CD14-positive monocyte (primary cell): Measurements from ENCODE around the gene CNOT6. TPM values are rescaled to one million over a fixed set of nuclear protein-coding genes. Genes with fewer than 3 reads are reported as not detected.
A peak's percentile ranks its signal among the peaks of the same experiment; 100 is the strongest.

Source experiments
- DNase-seq, 3 donors: peaks; one replicate each; pipeline ENCODE4 v3.0.0-alpha.2; 2011 to 2022
- H2AFZ ChIP-seq: 2 replicates; pipeline ENCODE4 v1.6.0; 2012; ENCODE audit warnings: mild to moderate bottlenecking, low read depth, low read length, inconsistent platforms; ENCODE audit not compliant: insufficient read depth, poor library complexity, severe bottlenecking
- H3K27ac ChIP-seq, 2 donors: 1 replicate in 1 of 2; 2 replicates in 1 of 2; pipeline ENCODE4 v1.5.1; 2012 to 2013; ENCODE audit warnings: low read length in 2 of 2, control low read depth in 1 of 2, inconsistent platforms in 1 of 2, low read depth in 1 of 2, mild to moderate bottlenecking in 1 of 2
- H3K27me3 ChIP-seq, 2 donors: one replicate each; pipeline versions ENCODE4 v1.6.0 to v1.6.1; 2011 to 2013; ENCODE audit warnings: low read length in 2 of 2; ENCODE audit not compliant: control insufficient read depth in 2 of 2, insufficient read depth in 2 of 2
- H3K36me3 ChIP-seq, 2 donors: replicated peaks in 1 of 2; 1 replicate in 1 of 2; 2 replicates in 1 of 2; pipeline versions ENCODE4 v1.5.1 to v1.6.1; 2012 to 2013; ENCODE audit warnings: low read length in 2 of 2, control low read depth in 1 of 2, inconsistent platforms in 1 of 2, mild to moderate bottlenecking in 1 of 2; ENCODE audit not compliant: insufficient read depth in 2 of 2, control insufficient read depth in 1 of 2
- H3K4me1 ChIP-seq, 2 donors: 1 replicate in 1 of 2; 2 replicates in 1 of 2; pipeline versions ENCODE4 v1.5.1 to v1.6.1; 2012 to 2013; ENCODE audit warnings: low read length in 2 of 2, control low read depth in 1 of 2, inconsistent platforms in 1 of 2, mild to moderate bottlenecking in 1 of 2, moderate library complexity in 1 of 2; ENCODE audit not compliant: insufficient read depth in 2 of 2, control insufficient read depth in 1 of 2
- H3K4me2 ChIP-seq: replicated peaks from 2 replicates; pipeline ENCODE3; 2012; ENCODE audit warnings: low read length, moderate library complexity, mild to moderate bottlenecking; ENCODE audit not compliant: poor library complexity, severe bottlenecking; ENCODE audit errors: extremely low read depth
- H3K4me3 ChIP-seq, 3 experiments: fragments of 200-600 bp in 1 of 3; sonication (generic) in 1 of 3; replicated peaks in 1 of 3; 1 replicate in 2 of 3; 2 replicates in 1 of 3; pipeline ENCODE4 v1.5.1; 2011 to 2013; ENCODE audit warnings: low read length in 3 of 3, mild to moderate bottlenecking in 3 of 3, control low read depth in 2 of 3, low read depth in 2 of 3, inconsistent platforms in 1 of 3, moderate library complexity in 1 of 3
- H3K79me2 ChIP-seq: 2 replicates; pipeline ENCODE4 v1.6.0; 2012; ENCODE audit warnings: mild to moderate bottlenecking, control low read depth, inconsistent platforms, low read length, moderate library complexity; ENCODE audit not compliant: insufficient read depth
- H3K9ac ChIP-seq: 2 replicates; pipeline ENCODE4 v1.6.0; 2017; ENCODE audit warnings: low read length, mild to moderate bottlenecking; ENCODE audit not compliant: insufficient read depth, poor library complexity, severe bottlenecking
- H3K9me3 ChIP-seq, 2 donors: replicated peaks in 1 of 2; 1 replicate in 1 of 2; 2 replicates in 1 of 2; pipeline versions ENCODE4 v1.5.1 to v1.6.1; 2012 to 2013; ENCODE audit warnings: low read length in 2 of 2, control low read depth in 1 of 2; ENCODE audit not compliant: control insufficient read depth in 1 of 2, insufficient read depth in 1 of 2
- H4K20me1 ChIP-seq: 2 replicates; pipeline ENCODE4 v1.6.0; 2012; ENCODE audit warnings: mild to moderate bottlenecking, low read length, control low read depth, moderate library complexity; ENCODE audit not compliant: insufficient read depth
- H3K27ac Mint-ChIP-seq, 7 donors: one replicate each; pipeline ENCODE4 v1.8.0; 2020; ENCODE audit warnings: mild to moderate bottlenecking in 7 of 7, mixed read lengths in 7 of 7, moderate library complexity in 6 of 7, inconsistent platforms in 2 of 7
- H3K27me3 Mint-ChIP-seq, 3 donors: one replicate each; pipeline ENCODE4 v1.8.0; 2021 to 2022; ENCODE audit warnings: low read depth in 3 of 3, mild to moderate bottlenecking in 3 of 3, mixed read lengths in 3 of 3, moderate library complexity in 3 of 3, inconsistent platforms in 1 of 3
- H3K36me3 Mint-ChIP-seq, 2 donors: one replicate each; pipeline ENCODE4 v1.8.0; 2020; ENCODE audit warnings: mixed read lengths in 2 of 2, inconsistent platforms in 1 of 2, mild to moderate bottlenecking in 1 of 2
- H3K4me1 Mint-ChIP-seq: one replicate; pipeline ENCODE4 v1.8.0; 2020; ENCODE audit warnings: mild to moderate bottlenecking, mixed read lengths
- H3K4me3 Mint-ChIP-seq, 2 donors: one replicate each; pipeline ENCODE4 v1.8.0; 2020; ENCODE audit warnings: mild to moderate bottlenecking in 2 of 2, mixed read lengths in 2 of 2, moderate library complexity in 1 of 2
- H3K9me3 Mint-ChIP-seq, 7 donors: one replicate each; pipeline ENCODE4 v1.8.0; 2020 to 2022; ENCODE audit warnings: mixed read lengths in 7 of 7, mild to moderate bottlenecking in 6 of 7, moderate library complexity in 6 of 7, inconsistent platforms in 2 of 7
- CTCF ChIP-seq: fragments of 200-600 bp; IDR thresholded peaks from one replicate; pipeline ENCODE4 v1.8.0; 2022; ENCODE audit warnings: antibody characterized with exemption, mild to moderate bottlenecking
- WGBS: methylation state at CpG from one replicate; pipeline ENCODE4 v1.1.5; 2013; ENCODE audit warnings: missing lambda C conversion rate; ENCODE audit not compliant: insufficient coverage; 5-methylcytosine and 5-hydroxymethylcytosine counted together
- intact Hi-C, 2 donors: fragments of 100-400 bp; cut with micrococcal nuclease; formaldehyde crosslinking; loops; one replicate each; pipeline versions ENCODE4 v1.15.0 to v1.15.1; 2023
- polyA plus RNA-seq, 3 donors: library from polyadenylated mRNA; depleted of rRNA in 1 of 3; unstranded in 2 of 3; stranded (reverse) in 1 of 3; fragments of 300-500 nt in 2 of 3; fragments of >200 nt in 1 of 3; fragmentation: Illumina TruSeq in 2 of 3; gene quantifications; 1 replicate in 2 of 3; 2 replicates in 1 of 3; pipeline ENCODE4 v1.2.3, GENCODE V29; 2012 to 2021

CNOT6 gene
- polyA plus RNA-seq, 3 donors: 4.8 to 9.5 (median 7.7) TPM

DNA sequence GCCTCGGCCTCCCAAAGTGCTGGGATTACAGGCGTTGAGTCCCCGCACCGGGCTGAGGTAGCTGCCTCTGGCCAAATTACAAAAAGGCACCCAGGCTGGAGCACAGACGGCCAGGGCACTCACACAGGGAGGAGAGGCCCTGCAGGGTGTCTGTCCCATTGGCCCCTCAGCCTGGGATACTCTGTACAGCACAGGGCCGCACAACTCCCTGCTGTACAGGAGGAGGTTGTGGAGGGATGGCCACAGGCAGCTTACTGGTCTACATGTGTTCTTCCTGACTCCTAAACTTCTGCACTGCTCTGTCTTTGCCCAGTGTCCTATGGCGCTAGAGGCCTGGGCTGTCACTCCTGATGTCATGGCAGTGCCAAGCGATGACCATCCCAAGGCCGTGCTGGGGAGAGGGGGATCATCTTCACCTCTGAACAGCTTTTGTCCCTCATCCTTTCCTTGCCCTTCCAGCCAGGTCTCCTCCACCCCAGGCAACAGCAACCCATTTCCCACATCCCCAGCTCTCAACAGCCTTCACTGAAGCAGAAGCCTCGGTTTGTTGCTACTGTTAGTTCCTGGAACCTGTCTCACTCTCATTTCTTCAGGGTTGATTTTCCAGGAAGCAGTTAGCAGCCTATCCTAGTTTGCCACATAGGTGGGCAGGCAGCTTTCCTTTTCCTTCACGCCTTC lies 1.8 kb upstream of the CNOT6 start:
- H3K4me1 ChIP-seq: peaks cover 18 to 20% of the 10 kb centered on the region in 2 donors
- WGBS: 96% methylated on average over 8 of the region's 11 CpGs
- peaks cover 30% of the 10 kb centered on the region for H3K79me2 ChIP-seq
- intact Hi-C loops: loop anchor here (10.0 kb wide), 2 partner anchors 198 to 752 kb away; partner anchors contain the start of genes MAPK9 (in 2 of the 2) and RACK1 (in 1 of the 2)
- no peaks in the 10 kb centered on the region for H3K27me3 ChIP-seq
- H3K27me3 Mint-ChIP-seq: no peaks in the 10 kb centered on the region
- peaks cover 20% of the 10 kb centered on the region for H4K20me1 ChIP-seq
- H3K27ac ChIP-seq: no peak overlapping the region
- no peak overlapping the region for H3K9ac ChIP-seq
- peaks cover 22% of the 10 kb centered on the region for H3K4me1 Mint-ChIP-seq
- H3K4me3 ChIP-seq: no peak overlapping the region
- H3K4me2 ChIP-seq: no peak overlapping the region
- H3K36me3 Mint-ChIP-seq: peaks cover 3 to 7% of the 10 kb centered on the region in 2 donors
- H3K9me3 Mint-ChIP-seq: peaks cover 0 to 2% (median 0%) of the 10 kb centered on the region in 7 donors
- no peak for TF ChIP-seq CTCF
- no peak for DNase-seq
- H3K27ac Mint-ChIP-seq: peak overlapping the region in 1 of 7 donors; percentile 35
- no peaks in the 10 kb centered on the region for H3K9me3 ChIP-seq
- H3K36me3 ChIP-seq: peaks cover 0 to 12% of the 10 kb centered on the region in 2 donors
- no peak overlapping the region for H2AFZ ChIP-seq
- H3K4me3 Mint-ChIP-seq: no peak overlapping the region

DNA sequence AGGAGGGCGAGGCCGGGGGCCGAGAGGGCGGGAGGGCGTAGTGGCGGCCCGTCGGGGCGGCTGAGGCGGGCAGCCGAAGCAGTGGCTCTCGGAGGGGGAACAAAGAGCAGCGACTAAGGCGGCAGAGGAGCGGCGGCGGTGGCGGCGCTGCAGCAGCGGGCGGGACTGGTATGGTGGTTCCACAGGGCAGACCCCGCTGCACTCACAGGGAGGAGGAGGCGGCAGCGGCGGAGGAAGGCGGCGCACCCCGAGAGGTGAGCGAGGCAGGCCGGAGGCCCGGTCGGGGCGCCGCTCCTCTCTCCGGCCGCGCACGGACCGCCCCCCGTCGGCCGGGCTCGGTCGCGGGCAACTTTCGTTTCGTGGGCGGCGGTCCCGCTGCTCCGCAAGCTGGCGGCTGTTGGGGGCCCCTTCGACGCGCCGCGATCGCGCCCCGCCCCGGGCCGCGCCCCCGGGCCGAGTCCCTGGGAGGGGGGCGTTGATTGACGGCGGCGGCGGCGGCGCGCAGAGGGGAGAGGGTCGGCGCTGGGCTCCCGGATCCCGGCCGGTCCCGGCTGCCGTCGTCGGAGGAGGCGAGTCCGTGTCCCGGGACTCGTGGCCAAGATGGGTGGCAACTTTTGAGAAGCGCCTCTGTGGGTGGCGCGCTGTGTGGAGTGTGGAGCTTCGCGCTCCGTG lies 467 bp downstream of the CNOT6 start:
- peaks cover 28% of the 10 kb centered on the region for H3K4me1 Mint-ChIP-seq
- Histone ChIP-seq H3K4me1 (peaks cover 18 to 20% of the 10 kb centered on the region in 2 donors), H3K4me2 (peak overlapping the region; percentile 90), H3K27ac (peak overlapping the region; percentile 66 to 84), H3K9me3 (no peaks in the 10 kb centered on the region), H3K9ac (peak overlapping the region; percentile 94), H3K79me2 (peaks cover 52% of the 10 kb centered on the region), H3K36me3 (peaks cover 0 to 19% of the 10 kb centered on the region in 2 donors), H3K4me3 (peak overlapping the region; percentile 59 to 89 (median 83)), H3K27me3 (no peaks in the 10 kb centered on the region), H4K20me1 (peaks cover 43% of the 10 kb centered on the region), H2AFZ (peak overlapping the region; percentile 86)
- peak overlapping the region; percentile 88 to 95 for H3K4me3 Mint-ChIP-seq
- TF ChIP-seq CTCF: no peak
- intact Hi-C loops: loop anchor here (10.0 kb wide), 2 partner anchors 200 to 750 kb away; partner anchors contain the start of genes MAPK9 (in 2 of the 2) and RACK1 (in 1 of the 2)
- peaks cover 0 to 2% (median 0%) of the 10 kb centered on the region in 7 donors for H3K9me3 Mint-ChIP-seq
- H3K27ac Mint-ChIP-seq: peak overlapping the region; percentile 78 to 91 (median 90)
- WGBS: under 1% methylated on average over 77 of the region's 92 CpGs
- H3K36me3 Mint-ChIP-seq: peaks cover 3 to 15% of the 10 kb centered on the region in 2 donors
- DNase-seq: peak in 2 of 3 donors; percentile 16 to 33
- peaks cover 0 to 2% (median 0%) of the 10 kb centered on the region in 3 donors for H3K27me3 Mint-ChIP-seq
